GM23248 (cell line): ENCODE results near the gene MASP1. TPM values are rescaled to one million over a fixed set of nuclear protein-coding genes. Genes with fewer than 3 reads are reported as not detected.

Experiments
- DNase-seq: peaks from one replicate; pipeline ENCODE4 v3.0.0-alpha.2; 2015
- H2AFZ ChIP-seq: fragments of 200-600 bp; sonication (generic); 2 replicates; pipeline ENCODE4 v1.6.1; 2016; ENCODE audit warnings: antibody characterized with exemption
- H3F3A ChIP-seq: fragments of 200-600 bp; sonication (generic); 2 replicates; pipeline ENCODE4 v1.6.1; 2016; ENCODE audit warnings: mild to moderate bottlenecking, antibody characterized with exemption, mixed run types; ENCODE audit not compliant: insufficient read depth
- H3K27ac ChIP-seq: fragments of 200-600 bp; sonication (generic); 2 replicates; pipeline ENCODE4 v1.5.1; 2016; ENCODE audit warnings: mild to moderate bottlenecking
- H3K27me3 ChIP-seq: fragments of 200-600 bp; sonication (generic); replicated peaks from 2 replicates; pipeline ENCODE4 v1.6.1; 2016; ENCODE audit warnings: mild to moderate bottlenecking; ENCODE audit not compliant: insufficient read depth
- H3K36me3 ChIP-seq: fragments of 200-600 bp; sonication (generic); 2 replicates; pipeline ENCODE4 v1.6.1; 2016; ENCODE audit warnings: low read depth, mild to moderate bottlenecking
- H3K4me1 ChIP-seq: fragments of 200-600 bp; sonication (generic); 2 replicates; pipeline ENCODE4 v1.6.1; 2016; ENCODE audit warnings: mild to moderate bottlenecking; ENCODE audit not compliant: insufficient read depth
- H3K4me2 ChIP-seq: fragments of 200-600 bp; sonication (generic); one replicate; pipeline ENCODE4 v1.6.1; 2016; ENCODE audit warnings: mild to moderate bottlenecking; ENCODE audit not compliant: unreplicated experiment
- H3K4me3 ChIP-seq: fragments of 200-600 bp; sonication (generic); 2 replicates; pipeline ENCODE4 v1.5.1; 2016; ENCODE audit warnings: mild to moderate bottlenecking
- H3K79me2 ChIP-seq: fragments of 200-600 bp; sonication (generic); 2 replicates; pipeline ENCODE4 v1.6.1; 2016; ENCODE audit warnings: mild to moderate bottlenecking; ENCODE audit not compliant: insufficient read depth
- H3K9ac ChIP-seq: fragments of 200-600 bp; sonication (generic); 2 replicates; pipeline ENCODE4 v1.6.1; 2016; ENCODE audit warnings: mild to moderate bottlenecking
- H3K9me2 ChIP-seq: fragments of 200-600 bp; sonication (generic); 2 replicates; pipeline ENCODE4 v1.6.1; 2016; ENCODE audit warnings: mixed run types, mild to moderate bottlenecking, moderate library complexity; ENCODE audit not compliant: insufficient read depth
- H3K9me3 ChIP-seq: fragments of 200-600 bp; sonication (generic); one replicate; pipeline ENCODE4 v1.6.1; 2017; ENCODE audit warnings: low read depth
- H4K20me1 ChIP-seq: fragments of 200-600 bp; sonication (generic); 2 replicates; pipeline ENCODE4 v1.6.0; 2016; ENCODE audit not compliant: insufficient read depth
- EZH2 ChIP-seq: fragments of 200-600 bp; sonication (generic); IDR thresholded peaks from 2 replicates; pipeline ENCODE4 v1.6.1; 2018; ENCODE audit warnings: antibody characterized with exemption, mild to moderate bottlenecking; ENCODE audit not compliant: insufficient read depth, poor library complexity, severe bottlenecking
- EZH2phosphoT487 ChIP-seq: fragments of 200-600 bp; sonication (generic); IDR thresholded peaks from 2 replicates; pipeline ENCODE4 v1.6.1; 2018; ENCODE audit warnings: antibody characterized with exemption, moderate library complexity, mild to moderate bottlenecking, low read depth; ENCODE audit not compliant: insufficient read depth
- WGBS, 2 experiments: methylation state at CpG; one replicate each; pipeline ENCODE4 v1.1.6; 2015 to 2017; ENCODE audit warnings: low lambda C conversion rate in 2 of 2, low coverage in 1 of 2; ENCODE audit errors: missing lambda C conversion rate in 2 of 2; 5-methylcytosine and 5-hydroxymethylcytosine counted together
- in situ Hi-C: fragments of 300-500 bp; cut with MboI; formaldehyde crosslinking; loops from 2 replicates; pipeline ENCODE4 v1.15.0; 2020
- polyA plus RNA-seq: library from polyadenylated mRNA; unstranded; fragments of >200 nt; fragmentation: Nextera tagmentation; extraction: Ambion mirVana; gene quantifications from 2 replicates; pipeline ENCODE4 v1.2.1, GENCODE V29; 2016
- total RNA-seq: library from RNA; depleted of rRNA; stranded (reverse); fragments of >200 nt; shearing (Covaris generic); gene quantifications from 2 replicates; pipeline ENCODE4 v1.2.3, GENCODE V29; 2014

MASP1 gene
- total and polyA plus RNA-seq, 2 experiments from 2014 or later: 32.8 to 52.3 TPM

DNA sequence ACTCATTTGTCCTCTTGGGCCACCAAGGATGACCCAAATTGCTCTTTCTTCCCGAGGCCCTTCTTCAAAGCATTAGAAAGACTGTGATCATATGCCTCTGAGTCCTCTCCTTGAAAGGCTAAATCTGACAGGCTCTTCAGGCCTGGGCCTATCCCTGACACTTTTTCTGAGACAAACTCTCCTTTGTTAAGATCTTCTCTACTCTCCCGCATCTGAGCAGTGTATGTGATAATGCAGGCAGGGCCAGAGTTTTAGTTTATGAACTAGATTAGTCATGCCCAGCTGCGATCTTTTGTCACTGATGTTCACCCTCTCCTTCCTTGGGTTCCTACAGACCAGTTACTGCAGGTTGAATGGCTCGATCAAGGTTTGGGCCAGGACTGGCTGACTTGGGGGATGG, 39.2 kb downstream of the MASP1 start:
- Histone ChIP-seq H3K9ac (no peak overlapping the region), H3K4me3 (no peak overlapping the region), H3K4me1 (no peaks in the 10 kb centered on the region), H3K9me3 (no peaks in the 10 kb centered on the region), H3K9me2 (no peaks in the 10 kb centered on the region), H3K4me2 (no peak overlapping the region), H3K79me2 (no peaks in the 10 kb centered on the region), H3F3A (no peaks in the 10 kb centered on the region), H3K27ac (no peak overlapping the region), H3K36me3 (no peaks in the 10 kb centered on the region), H2AFZ (no peak overlapping the region), H4K20me1 (no peaks in the 10 kb centered on the region), H3K27me3 (no peaks in the 10 kb centered on the region)
- no peak for DNase-seq
- WGBS, 2 experiments: 96 to 97% methylated on average over 4 of the region's 4 CpGs
- in situ Hi-C loops: no loop called here
- TF ChIP-seq EZH2phosphoT487 (no peak), EZH2 (no peak)

DNA sequence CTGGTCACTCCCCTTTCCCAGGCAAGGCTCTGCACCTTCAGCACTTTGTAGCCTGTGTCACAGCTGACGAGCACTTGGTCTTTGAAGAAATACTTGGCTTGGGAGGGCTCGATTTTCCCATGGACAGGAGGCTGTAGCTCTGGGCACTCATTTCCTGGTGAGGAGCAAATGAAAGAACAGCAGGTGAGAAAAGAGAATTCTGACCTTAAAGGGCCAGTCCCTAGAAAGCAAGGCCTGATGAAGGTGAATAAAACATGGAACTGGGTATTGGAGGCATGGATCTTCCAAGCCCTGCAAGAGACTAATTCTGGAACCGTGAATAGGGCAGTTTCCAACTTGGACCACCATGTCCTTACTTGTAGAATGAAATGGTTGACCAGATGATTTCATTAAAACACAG, 39.9 kb downstream of the MASP1 start:
- no peak overlapping the region for H3K27ac ChIP-seq
- H3K36me3 ChIP-seq: no peaks in the 10 kb centered on the region
- in situ Hi-C loops: no loop called here
- H3K9ac ChIP-seq: no peak overlapping the region
- no peak overlapping the region for H2AFZ ChIP-seq
- no peak for DNase-seq
- H3K4me1 ChIP-seq: no peaks in the 10 kb centered on the region
- no peaks in the 10 kb centered on the region for H3K9me2 ChIP-seq
- no peaks in the 10 kb centered on the region for H3K79me2 ChIP-seq
- H3K4me2 ChIP-seq: no peak overlapping the region
- TF ChIP-seq EZH2 (no peak), EZH2phosphoT487 (no peak)
- H3F3A ChIP-seq: no peaks in the 10 kb centered on the region
- 87% methylated on average over 3 of the region's 3 CpGs for WGBS, 2 experiments
- no peaks in the 10 kb centered on the region for H3K9me3 ChIP-seq
- H3K27me3 ChIP-seq: no peaks in the 10 kb centered on the region
- no peaks in the 10 kb centered on the region for H4K20me1 ChIP-seq
- no peak overlapping the region for H3K4me3 ChIP-seq

GRCh38 chr3:187247398-187247797, 44.1 kb downstream of the MASP1 start:
- Histone ChIP-seq H3K4me2 (no peak overlapping the region), H3K9me3 (no peaks in the 10 kb centered on the region), H4K20me1 (no peaks in the 10 kb centered on the region), H3K36me3 (no peaks in the 10 kb centered on the region), H3K27me3 (no peaks in the 10 kb centered on the region), H2AFZ (no peak overlapping the region), H3K9me2 (no peaks in the 10 kb centered on the region), H3K4me3 (no peak overlapping the region), H3K79me2 (no peaks in the 10 kb centered on the region), H3K4me1 (peaks cover 18% of the 10 kb centered on the region), H3F3A (peaks cover 23% of the 10 kb centered on the region), H3K9ac (no peak overlapping the region), H3K27ac (no peak overlapping the region)
- no peak for TF ChIP-seq EZH2phosphoT487
- no peak for TF ChIP-seq EZH2
- 81 to 85% methylated on average over 3 of the region's 3 CpGs for WGBS, 2 experiments
- in situ Hi-C loops: no loop called here
- DNase-seq: no peak

- peak overlapping the region; percentile 68 for H3K27ac ChIP-seq
- peaks cover 19% of the 10 kb centered on the region for H3K4me1 ChIP-seq
- H3K36me3 ChIP-seq: no peaks in the 10 kb centered on the region
- no peaks in the 10 kb centered on the region for H3K79me2 ChIP-seq
- H2AFZ ChIP-seq: peak overlapping the region; percentile 30; the same call in 1 of the 2 replicates
- TF ChIP-seq EZH2 (no peak), EZH2phosphoT487 (no peak)
- no peak overlapping the region for H3K9ac ChIP-seq
- no peaks in the 10 kb centered on the region for H3K27me3 ChIP-seq
- in situ Hi-C loops: no loop called here
- H3K4me3 ChIP-seq: no peak overlapping the region
- H3F3A ChIP-seq: peaks cover 28% of the 10 kb centered on the region
- H4K20me1 ChIP-seq: no peaks in the 10 kb centered on the region
- peak overlapping the region; percentile 21 for H3K4me2 ChIP-seq
- no peaks in the 10 kb centered on the region for H3K9me3 ChIP-seq
- WGBS, 2 experiments: 3 to 7% methylated on average over 2 of the region's 2 CpGs
- DNase-seq: peak; percentile 88
- H3K9me2 ChIP-seq: no peaks in the 10 kb centered on the region
Measured at GRCh38 chr3:187243933-187244524, 47.5 kb downstream of the MASP1 start.

GRCh38 chr3:187242900-187243299, 48.6 kb downstream of the MASP1 start:
- TF ChIP-seq EZH2 (no peak), EZH2phosphoT487 (no peak)
- no peak for DNase-seq
- no peaks in the 10 kb centered on the region for H3K9me2 ChIP-seq
- no peaks in the 10 kb centered on the region for H3K79me2 ChIP-seq
- WGBS, 2 experiments: 98 to 99% methylated on average over 4 of the region's 4 CpGs
- no peaks in the 10 kb centered on the region for H3K27me3 ChIP-seq
- H3K9me3 ChIP-seq: no peaks in the 10 kb centered on the region
- no peak overlapping the region for H3K4me3 ChIP-seq
- H3K27ac ChIP-seq: no peak overlapping the region
- no peak overlapping the region for H2AFZ ChIP-seq
- no peaks in the 10 kb centered on the region for H3K36me3 ChIP-seq
- H3K4me2 ChIP-seq: no peak overlapping the region
- in situ Hi-C loops: no loop called here
- H3K4me1 ChIP-seq: peaks cover 23% of the 10 kb centered on the region
- H3F3A ChIP-seq: peaks cover 35% of the 10 kb centered on the region
- H4K20me1 ChIP-seq: no peaks in the 10 kb centered on the region
- H3K9ac ChIP-seq: no peak overlapping the region
